HG03135 (cell line): Measurements from ENCODE around the gene LOX.
A peak's percentile ranks its signal among the peaks of the same experiment; 100 is the strongest.

Source experiments
- ATAC-seq: cut with Tn5 transposase; IDR thresholded peaks from one replicate; pipeline ENCODE4 v1.9.1; 2021; ENCODE audit warnings: mild to moderate bottlenecking, moderate library complexity; ENCODE audit not compliant: unreplicated experiment

LOX gene

GRCh38 chr5:122078116-122079110 lies at the start of gene LOX:
LOX (minus strand) TSS chr5:122078259; CDS start chr5:122077985, 274 bp downstream.
- no peak for ATAC-seq

GRCh38 chr5:122126756-122127321 lies 48.8 kb upstream of the LOX start:
- ATAC-seq = no peak

GRCh38 chr5:122126177-122126755 lies 48.2 kb upstream of the LOX start:
- no peak for ATAC-seq

- no peak for ATAC-seq
Measured at GRCh38 chr5:122124766-122125165, 46.7 kb upstream of the LOX start.

- ATAC-seq = no peak
Measured at GRCh38 chr5:122121479-122122465, 43.7 kb upstream of the LOX start.

- ATAC-seq = no peak
Measured at GRCh38 chr5:122120957-122121356, 42.9 kb upstream of the LOX start.

- no peak for ATAC-seq
Measured at GRCh38 chr5:122120493-122120892, 42.4 kb upstream of the LOX start.

GRCh38 chr5:122119205-122119604 lies 41.1 kb upstream of the LOX start:
- ATAC-seq = no peak

GRCh38 chr5:122118356-122118948 lies 40.4 kb upstream of the LOX start:
- ATAC-seq = no peak

GRCh38 chr5:122114501-122114900 lies 36.4 kb upstream of the LOX start:
- no peak for ATAC-seq

- no peak for ATAC-seq
Measured at GRCh38 chr5:122112733-122113558, 34.9 kb upstream of the LOX start.

GRCh38 chr5:122112063-122112462 lies 34.0 kb upstream of the LOX start:
- no peak for ATAC-seq

- no peak for ATAC-seq
Measured at GRCh38 chr5:122111460-122111859, 33.4 kb upstream of the LOX start.

- ATAC-seq = no peak
Measured at GRCh38 chr5:122110987-122111386, 32.9 kb upstream of the LOX start.

- no peak for ATAC-seq
Measured at GRCh38 chr5:122107016-122107415, 29.0 kb upstream of the LOX start.

GRCh38 chr5:122105909-122106308 lies 27.9 kb upstream of the LOX start:
- no peak for ATAC-seq

GRCh38 chr5:122102825-122103224 lies 24.8 kb upstream of the LOX start:
- no peak for ATAC-seq

- peak; percentile 80 for ATAC-seq
Measured at GRCh38 chr5:122101636-122102285, 23.7 kb upstream of the LOX start.
